ENCODE results near the gene TEX14. TPM values are rescaled to one million over a fixed set of nuclear protein-coding genes. Genes with fewer than 3 reads are reported as not detected.

Gene TEX14
- polyA plus RNA-seq, 1 donor (not counting 4 experiments of a cell fraction or from before 2014, with no cell fraction given), result 0.16 TPM

DNA sequence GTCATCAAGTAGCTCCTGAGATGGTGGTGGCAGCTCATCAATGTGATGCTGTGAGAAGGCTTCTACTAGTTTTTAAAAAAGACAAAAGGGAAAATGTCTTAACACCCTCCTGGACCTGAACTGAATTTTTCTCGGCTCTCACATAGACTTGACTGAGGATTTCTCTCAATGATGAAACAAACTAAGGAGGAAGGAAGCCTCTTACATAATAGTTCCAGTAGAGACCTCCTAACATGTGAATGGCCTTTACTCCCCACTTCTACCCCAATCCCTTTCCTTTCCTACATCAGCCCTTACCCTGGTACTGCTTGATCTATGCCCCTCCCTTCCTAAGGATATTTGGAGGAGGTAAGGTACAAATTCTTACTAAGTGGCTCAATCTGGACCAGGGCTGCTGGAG, 122.6 kb downstream of the TEX14 start:
- H3K27ac ChIP-seq (ENCODE audit: control insufficient read depth, insufficient read depth, low read length), result no peak overlapping the region
- no peaks in the 10 kb centered on the region for H3K9me3 ChIP-seq (ENCODE audit: control insufficient read depth, low read depth, low read length)
- no peak for TF ChIP-seq EZH2 (IDR thresholded peaks at IDR 0.05; ENCODE audit: low read length)
- TF ChIP-seq, protein P1, sequence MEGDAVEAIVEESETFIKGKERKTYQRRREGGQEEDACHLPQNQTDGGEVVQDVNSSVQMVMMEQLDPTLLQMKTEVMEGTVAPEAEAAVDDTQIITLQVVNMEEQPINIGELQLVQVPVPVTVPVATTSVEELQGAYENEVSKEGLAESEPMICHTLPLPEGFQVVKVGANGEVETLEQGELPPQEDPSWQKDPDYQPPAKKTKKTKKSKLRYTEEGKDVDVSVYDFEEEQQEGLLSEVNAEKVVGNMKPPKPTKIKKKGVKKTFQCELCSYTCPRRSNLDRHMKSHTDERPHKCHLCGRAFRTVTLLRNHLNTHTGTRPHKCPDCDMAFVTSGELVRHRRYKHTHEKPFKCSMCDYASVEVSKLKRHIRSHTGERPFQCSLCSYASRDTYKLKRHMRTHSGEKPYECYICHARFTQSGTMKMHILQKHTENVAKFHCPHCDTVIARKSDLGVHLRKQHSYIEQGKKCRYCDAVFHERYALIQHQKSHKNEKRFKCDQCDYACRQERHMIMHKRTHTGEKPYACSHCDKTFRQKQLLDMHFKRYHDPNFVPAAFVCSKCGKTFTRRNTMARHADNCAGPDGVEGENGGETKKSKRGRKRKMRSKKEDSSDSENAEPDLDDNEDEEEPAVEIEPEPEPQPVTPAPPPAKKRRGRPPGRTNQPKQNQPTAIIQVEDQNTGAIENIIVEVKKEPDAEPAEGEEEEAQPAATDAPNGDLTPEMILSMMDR (optimal IDR thresholded peaks at IDR 0.05 in 1 of 3, IDR thresholded peaks at IDR 0.05 in 1 of 3, conservative IDR thresholded peaks at IDR 0.05 in 1 of 3; ENCODE audit: extremely low read depth in 1 of 3, insufficient read depth in 2 of 3, low read length in 3 of 3), result no peak
- DNase-seq (ENCODE audit: low read depth, low spot score) (no peak), FAIRE-seq (no peak)
- no peak overlapping the region for H3K4me2 ChIP-seq (ENCODE audit: control insufficient read depth, extremely low read depth, insufficient read depth, low read depth, low read length)
- H2AFZ ChIP-seq (ENCODE audit: control insufficient read depth, low read length), result no peak overlapping the region
- no peak overlapping the region for H3K4me3 ChIP-seq (ENCODE audit: control insufficient read depth in 2 of 3, extremely low read depth in 1 of 3, insufficient read depth in 2 of 3, low read depth in 1 of 3, low read length in 3 of 3)
- H3K9me1 ChIP-seq (ENCODE audit: control insufficient read depth, extremely low read depth, insufficient read depth, low read length), result no peaks in the 10 kb centered on the region
- dilution Hi-C loops (cut with MboI; ENCODE audit: extremely low pct_ligation_motif_present, low sequenced_read_pairs), result no loop called here
- no peaks in the 10 kb centered on the region for H3K79me2 ChIP-seq (ENCODE audit: control insufficient read depth, insufficient read depth, low read length)
- H3K4me1 ChIP-seq (ENCODE audit: control insufficient read depth, extremely low read depth, insufficient read depth, low read length), result peaks cover 15% of the 10 kb centered on the region
- H4K20me1 ChIP-seq (ENCODE audit: control insufficient read depth, extremely low read depth, insufficient read depth, low read length), result no peaks in the 10 kb centered on the region
- no peaks in the 10 kb centered on the region for H3K27me3 ChIP-seq (ENCODE audit: control insufficient read depth, extremely low read depth, insufficient read depth, low read length)
- H3K36me3 ChIP-seq (ENCODE audit: control insufficient read depth in 2 of 2, extremely low read depth in 1 of 2, insufficient read depth in 2 of 2, low read length in 2 of 2), result no peaks in the 10 kb centered on the region
- H3K9ac ChIP-seq (ENCODE audit: control insufficient read depth, extremely low read depth, insufficient read depth, low read length), result no peak overlapping the region

DNA sequence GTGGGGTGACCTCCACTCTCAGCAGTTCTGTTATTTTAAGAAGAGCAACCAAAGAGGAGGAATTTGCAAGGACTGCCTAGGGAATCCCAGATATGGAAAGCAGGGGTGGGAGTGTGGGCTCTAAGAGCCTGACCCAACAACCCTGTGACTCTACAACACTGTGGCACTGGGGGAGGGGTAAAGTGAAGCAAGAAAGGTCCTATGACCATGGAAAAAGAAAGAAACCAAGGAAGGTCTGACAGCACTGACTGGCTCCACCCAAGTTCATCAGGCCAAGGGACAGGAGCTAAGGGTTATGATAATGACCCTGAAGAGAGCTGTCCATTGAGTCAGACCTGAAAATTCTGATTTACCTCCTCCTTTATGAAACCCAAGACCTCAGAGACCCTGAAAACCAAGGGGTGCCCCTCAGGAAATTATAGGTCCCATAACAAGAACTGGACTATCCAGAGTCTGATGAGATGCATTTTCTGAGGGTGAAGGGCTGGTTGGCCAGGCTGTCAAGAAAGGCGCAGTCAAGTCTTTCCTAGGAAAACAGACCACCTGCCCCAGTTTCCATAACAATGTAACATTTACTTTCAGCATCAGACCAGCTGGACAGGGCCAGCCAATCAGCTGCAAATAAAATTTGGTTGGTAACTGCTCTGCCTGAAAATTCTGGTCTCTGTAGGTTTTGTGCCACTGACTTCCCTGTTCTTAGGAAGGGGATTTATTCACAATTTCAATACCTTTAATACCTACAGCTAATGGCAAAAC, 123.6 kb downstream of the TEX14 start:
- TF ChIP-seq, protein P1 (optimal IDR thresholded peaks at IDR 0.05 in 1 of 3, IDR thresholded peaks at IDR 0.05 in 1 of 3, conservative IDR thresholded peaks at IDR 0.05 in 1 of 3; ENCODE audit: extremely low read depth in 1 of 3, insufficient read depth in 2 of 3, low read length in 3 of 3), result no peak
- TF ChIP-seq EZH2 (IDR thresholded peaks at IDR 0.05; ENCODE audit: low read length), result no peak
- DNase-seq (ENCODE audit: low read depth, low spot score), result no peak
- Histone ChIP-seq H3K27me3 (ENCODE audit: control insufficient read depth, extremely low read depth, insufficient read depth, low read length) (no peaks in the 10 kb centered on the region), H3K9ac (ENCODE audit: control insufficient read depth, extremely low read depth, insufficient read depth, low read length) (no peak overlapping the region), H4K20me1 (ENCODE audit: control insufficient read depth, extremely low read depth, insufficient read depth, low read length) (no peaks in the 10 kb centered on the region), H3K9me3 (ENCODE audit: control insufficient read depth, low read depth, low read length) (no peaks in the 10 kb centered on the region), H2AFZ (ENCODE audit: control insufficient read depth, low read length) (no peak overlapping the region), H3K4me1 (ENCODE audit: control insufficient read depth, extremely low read depth, insufficient read depth, low read length) (peaks cover 15% of the 10 kb centered on the region), H3K36me3 (ENCODE audit: control insufficient read depth in 2 of 2, extremely low read depth in 1 of 2, insufficient read depth in 2 of 2, low read length in 2 of 2) (no peaks in the 10 kb centered on the region), H3K4me3 (ENCODE audit: control insufficient read depth in 2 of 3, extremely low read depth in 1 of 3, insufficient read depth in 2 of 3, low read depth in 1 of 3, low read length in 3 of 3) (no peak overlapping the region), H3K27ac (ENCODE audit: control insufficient read depth, insufficient read depth, low read length) (no peak overlapping the region), H3K79me2 (ENCODE audit: control insufficient read depth, insufficient read depth, low read length) (no peaks in the 10 kb centered on the region), H3K9me1 (ENCODE audit: control insufficient read depth, extremely low read depth, insufficient read depth, low read length) (no peaks in the 10 kb centered on the region), H3K4me2 (ENCODE audit: control insufficient read depth, extremely low read depth, insufficient read depth, low read depth, low read length) (no peak overlapping the region)
- dilution Hi-C loops (cut with MboI; ENCODE audit: extremely low pct_ligation_motif_present, low sequenced_read_pairs), result no loop called here
- no peak for FAIRE-seq

Measured in keratinocyte (primary cell).